Left ventricle myocardium inferior (tissue), 1 donor: ENCODE data around the gene ZGPAT. TPM values are rescaled to one million over a fixed set of nuclear protein-coding genes. Genes with fewer than 3 reads are reported as not detected.

ENCODE experiments used
- DNase-seq: peaks from one replicate; pipeline ENCODE4 v3.0.0-alpha.2; 2020
- H3K27ac ChIP-seq: fragments of 200-600 bp; replicated peaks from 2 replicates; pipeline ENCODE4 v1.8.0; 2021
- H3K27me3 ChIP-seq: fragments of 200-600 bp; 2 replicates; pipeline ENCODE4 v1.8.0; 2021; ENCODE audit warnings: low read depth
- H3K36me3 ChIP-seq: fragments of 200-600 bp; 2 replicates; pipeline ENCODE4 v1.8.0; 2021
- H3K4me1 ChIP-seq: fragments of 200-600 bp; 2 replicates; pipeline ENCODE4 v1.8.0; 2021
- H3K4me3 ChIP-seq: fragments of 200-600 bp; 2 replicates; pipeline ENCODE4 v1.8.0; 2021; ENCODE audit warnings: mild to moderate bottlenecking, moderate library complexity
- H3K9me3 ChIP-seq: fragments of 200-600 bp; replicated peaks from 2 replicates; pipeline ENCODE4 v1.8.0; 2021
- intact Hi-C: fragments of 100-400 bp; cut with micrococcal nuclease; formaldehyde crosslinking; loops from one replicate; pipeline ENCODE4 v1.11.0; 2022
- total RNA-seq: library from RNA; stranded (reverse); fragmentation: NEBNext Ultra II Directional; extraction: Animal tissue kit (Norgen Biotek cat#: 25700); gene quantifications from one replicate; pipeline ENCODE4 v1.2.1, GENCODE V29; 2021
- TF ChIP-seq, protein P1 (sequence below): fragments of 200-600 bp; IDR thresholded peaks from 2 replicates; pipeline ENCODE4 v1.8.0; 2021; ENCODE audit warnings: antibody characterized with exemption, mild to moderate bottlenecking, borderline replicate concordance
- donor health status: DM: no; HTN: yes; CAD: no; lungs with severe emphysema.

ZGPAT gene
- total RNA-seq, 1 donor from 2014 or later, result 15.8 TPM

DNA sequence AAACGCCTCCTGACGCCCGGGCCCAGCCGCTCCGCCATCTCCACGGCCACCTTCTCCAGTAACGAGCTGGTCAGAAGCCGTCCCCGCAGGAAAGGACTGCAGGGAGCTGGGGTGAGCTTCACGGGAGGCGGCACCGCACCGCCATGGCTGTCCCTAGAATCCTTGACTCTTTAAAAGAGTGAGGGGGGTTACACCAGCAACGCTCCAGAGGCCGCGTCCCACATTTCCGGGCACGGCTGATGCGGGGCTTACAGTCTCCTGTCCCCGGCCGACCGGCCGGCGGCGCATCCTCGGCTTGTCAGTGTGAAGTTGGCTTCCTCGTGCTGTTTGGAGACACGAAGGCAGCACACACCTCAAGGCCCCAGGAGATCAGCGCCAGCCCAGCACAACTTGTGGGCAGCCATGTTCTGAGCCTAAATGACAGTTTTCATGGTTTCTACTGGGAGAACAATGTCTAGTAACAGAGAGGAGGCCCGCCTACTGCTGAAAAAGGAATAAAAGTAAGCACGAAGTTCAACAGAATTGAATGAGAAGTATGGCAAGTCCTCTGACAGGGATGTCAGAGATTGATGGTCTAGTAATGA, 62.1 kb downstream of the ZGPAT start:
- intact Hi-C loops, result no loop called here

GRCh38 chr20:63771046-63771707, 63.3 kb downstream of the ZGPAT start:
- Histone ChIP-seq H3K9me3 (no peaks in the 10 kb centered on the region), H3K4me3 (no peak overlapping the region), H3K4me1 (peaks cover 39% of the 10 kb centered on the region), H3K27ac (no peak overlapping the region), H3K27me3 (no peaks in the 10 kb centered on the region), H3K36me3 (peaks cover 54% of the 10 kb centered on the region)
- TF ChIP-seq, protein P1, sequence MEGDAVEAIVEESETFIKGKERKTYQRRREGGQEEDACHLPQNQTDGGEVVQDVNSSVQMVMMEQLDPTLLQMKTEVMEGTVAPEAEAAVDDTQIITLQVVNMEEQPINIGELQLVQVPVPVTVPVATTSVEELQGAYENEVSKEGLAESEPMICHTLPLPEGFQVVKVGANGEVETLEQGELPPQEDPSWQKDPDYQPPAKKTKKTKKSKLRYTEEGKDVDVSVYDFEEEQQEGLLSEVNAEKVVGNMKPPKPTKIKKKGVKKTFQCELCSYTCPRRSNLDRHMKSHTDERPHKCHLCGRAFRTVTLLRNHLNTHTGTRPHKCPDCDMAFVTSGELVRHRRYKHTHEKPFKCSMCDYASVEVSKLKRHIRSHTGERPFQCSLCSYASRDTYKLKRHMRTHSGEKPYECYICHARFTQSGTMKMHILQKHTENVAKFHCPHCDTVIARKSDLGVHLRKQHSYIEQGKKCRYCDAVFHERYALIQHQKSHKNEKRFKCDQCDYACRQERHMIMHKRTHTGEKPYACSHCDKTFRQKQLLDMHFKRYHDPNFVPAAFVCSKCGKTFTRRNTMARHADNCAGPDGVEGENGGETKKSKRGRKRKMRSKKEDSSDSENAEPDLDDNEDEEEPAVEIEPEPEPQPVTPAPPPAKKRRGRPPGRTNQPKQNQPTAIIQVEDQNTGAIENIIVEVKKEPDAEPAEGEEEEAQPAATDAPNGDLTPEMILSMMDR, result no peak
- intact Hi-C loops, result no loop called here
- DNase-seq, result no peak

More for the DNA sequence above, 62.1 kb downstream of the ZGPAT start:
- H3K27ac ChIP-seq, result no peak overlapping the region
- no peaks in the 10 kb centered on the region for H3K27me3 ChIP-seq
- H3K9me3 ChIP-seq, result no peaks in the 10 kb centered on the region
- TF ChIP-seq, protein P1, result no peak
- H3K4me3 ChIP-seq, result no peak overlapping the region
- H3K4me1 ChIP-seq, result peaks cover 28% of the 10 kb centered on the region
- peaks cover 48% of the 10 kb centered on the region for H3K36me3 ChIP-seq
- DNase-seq, result no peak

DNA sequence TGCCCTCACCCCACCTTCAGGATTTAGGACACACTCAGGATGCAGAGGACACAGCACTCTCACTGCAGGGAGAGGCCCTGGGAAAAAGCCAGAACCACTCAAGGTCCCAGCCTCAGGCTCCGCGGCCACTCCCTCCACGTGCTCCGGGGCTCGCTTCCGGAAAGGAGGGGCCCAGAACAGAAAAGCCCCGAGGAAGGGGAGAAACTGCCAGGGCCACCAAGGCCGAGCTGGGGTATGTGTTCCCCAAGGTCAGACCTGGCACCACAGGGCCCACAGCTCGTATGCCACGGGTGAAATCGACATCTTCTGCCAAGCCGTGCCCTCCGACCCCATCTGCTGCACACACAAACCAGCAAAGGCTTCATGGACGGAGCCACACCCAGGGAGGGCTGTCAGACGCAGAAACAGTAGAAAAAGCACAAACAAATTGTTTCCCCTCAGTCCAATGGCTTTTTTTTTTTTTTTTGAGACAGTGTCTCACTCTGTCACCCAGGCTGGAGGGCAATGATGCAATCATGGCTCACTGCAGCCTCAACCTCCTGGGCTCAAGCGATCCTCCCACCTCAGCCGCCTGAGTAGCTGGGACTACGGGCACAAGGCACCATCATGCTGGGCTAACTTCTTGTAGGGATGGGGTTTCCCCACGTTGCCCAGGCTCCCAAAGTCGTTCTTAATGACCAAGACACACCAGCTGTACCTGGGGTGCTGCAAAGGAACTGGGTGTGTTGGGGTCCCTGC, 65.1 kb downstream of the ZGPAT start:
- Histone ChIP-seq H3K4me3 (no peak overlapping the region), H3K4me1 (peaks cover 39% of the 10 kb centered on the region), H3K27ac (peak overlapping the region; percentile 59), H3K36me3 (peaks cover 41% of the 10 kb centered on the region), H3K9me3 (no peaks in the 10 kb centered on the region), H3K27me3 (no peaks in the 10 kb centered on the region)
- DNase-seq, result peak; percentile 43
- intact Hi-C loops, result no loop called here
- TF ChIP-seq, protein P1, result no peak

DNA sequence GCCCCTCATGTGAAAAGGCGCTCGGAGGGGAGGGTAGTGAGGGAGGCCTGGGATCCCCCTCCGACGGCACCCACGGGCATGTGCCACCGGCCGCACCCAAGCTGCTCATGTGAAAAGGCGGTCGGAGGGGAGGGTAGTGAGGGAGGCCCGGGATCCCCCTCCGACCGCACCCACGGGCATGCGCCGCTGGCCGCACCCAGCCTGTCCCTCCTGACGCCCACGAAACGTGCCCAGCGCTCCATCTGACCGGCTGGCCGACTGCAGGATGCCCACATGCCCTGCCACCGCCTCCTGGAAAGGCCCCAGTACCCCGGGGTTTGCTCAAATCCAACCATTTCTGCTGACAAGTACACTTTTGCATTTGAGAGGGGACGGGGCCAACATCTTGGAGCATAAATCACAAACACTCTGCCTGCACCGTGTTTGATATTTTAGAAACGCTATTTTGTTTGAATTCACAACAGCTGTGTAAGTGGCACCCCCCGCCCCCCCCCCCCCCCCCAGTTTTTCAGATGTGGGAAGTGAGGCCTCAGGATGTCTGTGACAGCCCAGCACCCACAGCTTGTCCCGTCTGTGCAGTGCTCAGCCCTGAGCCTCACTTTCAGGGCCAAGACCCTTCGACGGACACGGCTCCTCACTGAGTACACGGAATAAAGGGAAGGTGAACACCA, 65.9 kb downstream of the ZGPAT start:
- Histone ChIP-seq H3K27ac (peak overlapping the region; percentile 59), H3K27me3 (no peaks in the 10 kb centered on the region), H3K4me1 (peaks cover 39% of the 10 kb centered on the region), H3K4me3 (no peak overlapping the region), H3K9me3 (no peaks in the 10 kb centered on the region), H3K36me3 (peaks cover 33% of the 10 kb centered on the region)
- DNase-seq, result no peak
- intact Hi-C loops, result no loop called here
- TF ChIP-seq, protein P1, result no peak

- TF ChIP-seq, protein P1, result no peak
- DNase-seq, result no peak
- Histone ChIP-seq H3K4me3 (no peak overlapping the region), H3K27ac (no peak overlapping the region), H3K4me1 (peaks cover 39% of the 10 kb centered on the region), H3K27me3 (no peaks in the 10 kb centered on the region), H3K9me3 (no peaks in the 10 kb centered on the region), H3K36me3 (peaks cover 27% of the 10 kb centered on the region)
- intact Hi-C loops, result no loop called here
Observed at GRCh38 chr20:63774306-63774705, 66.5 kb downstream of the ZGPAT start.
